SK-N-MC (cell line): Measurements from ENCODE around the gene RHCE.
"Not testable (repeated sequence)": the region's sequence is repeated elsewhere in the genome, so short reads cannot be mapped to it uniquely, and the experiment has no call there.

ENCODE experiments used
- EZH2 ChIP-seq: fragments of 200-600 bp; sonication (generic); IDR thresholded peaks from one replicate; pipeline ENCODE4 v1.6.1; 2017; ENCODE audit warnings: antibody characterized with exemption
- FOXP2 ChIP-seq: optimal IDR thresholded peaks from 2 replicates; pipeline ENCODE3; 2011; ENCODE audit warnings: mild to moderate bottlenecking, moderate library complexity; ENCODE audit not compliant: insufficient read depth; ENCODE audit errors: extremely low read length, control extremely low read depth
- POLR2AphosphoS5 ChIP-seq: IDR thresholded peaks from 2 replicates; pipeline ENCODE4 v1.6.1; 2012; ENCODE audit warnings: mild to moderate bottlenecking, low read depth, low read length, borderline replicate concordance

DNA sequence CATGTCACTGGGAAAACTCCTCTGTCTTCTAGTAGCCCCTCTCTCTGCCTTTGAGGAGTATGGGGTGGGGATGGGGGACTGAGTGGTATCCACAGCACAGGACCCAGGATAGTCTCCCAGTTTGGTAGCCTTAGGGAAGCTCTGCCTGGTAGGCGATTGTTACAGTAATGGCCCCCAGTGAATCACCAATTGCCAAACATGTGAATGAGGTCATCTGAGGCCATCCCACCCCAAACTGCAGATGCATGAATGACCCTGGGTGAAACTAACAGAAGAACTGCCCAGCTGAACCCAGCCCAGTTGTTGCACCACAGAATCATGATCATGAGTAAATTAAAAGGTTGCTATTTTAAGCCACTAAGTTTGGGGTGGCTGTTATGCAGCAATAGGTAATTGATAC lies 6.0 kb downstream of the RHCE start:
- not testable (repeated sequence) for TF ChIP-seq EZH2, POLR2AphosphoS5, FOXP2
